Bronchial epithelial cell (primary cell): ENCODE results near the gene CD84. TPM values are rescaled to one million over a fixed set of nuclear protein-coding genes. Genes with fewer than 3 reads are reported as not detected.

Source experiments
- DNase-seq: peaks from one replicate; pipeline ENCODE4 v3.0.0-alpha.2; 2010; ENCODE audit warnings: low read depth
- FAIRE-seq: peaks from 2 replicates; lab custom pipeline; 2011; peaks lifted over from hg19 to GRCh38; lab: Jason Lieb, UNC
- H3K27me3 ChIP-seq: 2 replicates; pipeline ENCODE4 v1.5.1; 2011; ENCODE audit warnings: low read length; ENCODE audit not compliant: control insufficient read depth, insufficient read depth
- H3K36me3 ChIP-seq: 2 replicates; pipeline ENCODE4 v1.5.1; 2011; ENCODE audit warnings: low read length; ENCODE audit not compliant: control insufficient read depth, insufficient read depth
- H3K4me3 ChIP-seq: 2 replicates; pipeline ENCODE4 v1.5.1; 2011; ENCODE audit warnings: mild to moderate bottlenecking, low read depth, low read length, control low read depth
- CTCF ChIP-seq: IDR thresholded peaks from 2 replicates; pipeline ENCODE4 v1.5.1; 2011; ENCODE audit warnings: mild to moderate bottlenecking, moderate library complexity, low read length, control low read depth, inconsistent platforms; ENCODE audit not compliant: insufficient read depth, severe bottlenecking
- total RNA-seq: library from RNA; depleted of rRNA; stranded (reverse); fragments of >200 nt; gene quantifications from 2 replicates; pipeline ENCODE4 v1.2.1, GENCODE V29; 2014

CD84 gene
- total RNA-seq, 1 donor from 2014 or later, result not detected

GRCh38 chr1:160541622-160542302 is 37.5 kb downstream of the CD84 start:
- Histone ChIP-seq H3K4me3 (no peak overlapping the region), H3K27me3 (no peaks in the 10 kb centered on the region), H3K36me3 (no peaks in the 10 kb centered on the region)
- peak; percentile 23 for DNase-seq
- FAIRE-seq, result no peak
- no peak for TF ChIP-seq CTCF

- Histone ChIP-seq H3K36me3 (no peaks in the 10 kb centered on the region), H3K4me3 (no peak overlapping the region), H3K27me3 (no peaks in the 10 kb centered on the region)
- FAIRE-seq (no peak), DNase-seq (no peak)
- TF ChIP-seq CTCF, result no peak
Observed at GRCh38 chr1:160540859-160541233, 38.5 kb downstream of the CD84 start.

- Histone ChIP-seq H3K36me3 (no peaks in the 10 kb centered on the region), H3K4me3 (no peak overlapping the region), H3K27me3 (no peaks in the 10 kb centered on the region)
- FAIRE-seq (peak; percentile 23), DNase-seq (no peak)
- no peak for TF ChIP-seq CTCF
Observed at GRCh38 chr1:160539990-160540858, 39.1 kb downstream of the CD84 start.

GRCh38 chr1:160539684-160539989 is 39.7 kb downstream of the CD84 start:
- Histone ChIP-seq H3K27me3 (no peaks in the 10 kb centered on the region), H3K36me3 (no peaks in the 10 kb centered on the region), H3K4me3 (no peak overlapping the region)
- no peak for TF ChIP-seq CTCF
- DNase-seq (no peak), FAIRE-seq (no peak)

GRCh38 chr1:160538985-160539651 is 40.2 kb downstream of the CD84 start:
- Histone ChIP-seq H3K36me3 (no peaks in the 10 kb centered on the region), H3K4me3 (no peak overlapping the region), H3K27me3 (no peaks in the 10 kb centered on the region)
- DNase-seq (peak; percentile 78), FAIRE-seq (no peak)
- no peak for TF ChIP-seq CTCF
